Central memory CD8-positive, alpha-beta T cell (primary cell): ENCODE results near the gene IL1A.

Source experiments
- ATAC-seq: fragments of 150-1000 bp; cut with Tn5 transposase; replicated peaks from 2 replicates; pipeline ENCODE4 v1.10.0; 2022; ENCODE audit warnings: mild to moderate bottlenecking, moderate FRiP score, moderate number of reproducible peaks; ENCODE audit not compliant: poor library complexity, severe bottlenecking; ENCODE audit errors: extremely low read depth
- DNase-seq, 2 donors: peaks; one replicate each; pipeline ENCODE4 v3.0.0; 2021; ENCODE audit warnings: low spot score in 2 of 2
- H3K27ac Mint-ChIP-seq: one replicate; pipeline ENCODE4 v1.8.0; 2022; ENCODE audit warnings: low read depth, mild to moderate bottlenecking, moderate library complexity, mixed read lengths
- H3K27me3 Mint-ChIP-seq: one replicate; pipeline ENCODE4 v1.8.0; 2022; ENCODE audit warnings: mixed read lengths
- H3K36me3 Mint-ChIP-seq: one replicate; pipeline ENCODE4 v1.8.0; 2022; ENCODE audit warnings: mild to moderate bottlenecking, moderate library complexity, mixed read lengths; ENCODE audit not compliant: insufficient read depth
- H3K4me1 Mint-ChIP-seq: one replicate; pipeline ENCODE4 v1.8.0; 2022; ENCODE audit warnings: mixed read lengths
- H3K4me3 Mint-ChIP-seq: one replicate; pipeline ENCODE4 v1.8.0; 2022; ENCODE audit warnings: mild to moderate bottlenecking, moderate library complexity, mixed read lengths
- H3K9me3 Mint-ChIP-seq: one replicate; pipeline ENCODE4 v1.8.0; 2022; ENCODE audit warnings: mixed read lengths

IL1A gene

DNA sequence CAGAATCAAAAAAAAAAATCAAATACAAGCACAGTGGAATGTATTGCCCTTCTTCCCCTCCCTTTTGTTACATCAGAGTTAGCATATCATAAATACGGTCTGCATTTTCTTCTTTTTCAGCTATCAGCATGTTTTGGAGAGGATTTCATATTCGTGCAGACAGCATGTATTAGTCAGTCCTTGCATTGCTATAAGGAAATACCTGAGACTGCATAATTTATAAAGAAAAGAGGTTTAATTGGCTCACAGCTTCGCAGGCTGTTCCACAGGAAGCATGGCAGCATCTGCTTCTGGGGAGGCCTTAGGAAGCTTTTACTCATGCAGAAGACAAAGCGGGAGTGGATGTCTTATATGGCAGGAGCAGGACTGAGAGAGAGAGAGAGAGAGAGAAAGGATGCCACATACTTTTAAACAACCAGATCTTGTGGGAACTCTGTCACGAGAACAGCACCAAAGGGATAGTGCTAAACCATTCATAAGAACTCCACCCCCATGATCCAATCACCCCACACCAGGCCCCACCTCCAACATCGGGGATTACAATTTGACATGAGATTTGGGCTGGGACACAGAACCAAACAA lies 43.4 kb upstream of the IL1A start:
- DNase-seq = no peak
- H3K4me3 Mint-ChIP-seq = no peak overlapping the region
- no peaks in the 10 kb centered on the region for H3K9me3 Mint-ChIP-seq
- ATAC-seq = no peak
- peaks cover 18% of the 10 kb centered on the region for H3K27me3 Mint-ChIP-seq
- peaks cover 3% of the 10 kb centered on the region for H3K36me3 Mint-ChIP-seq
- no peak overlapping the region for H3K27ac Mint-ChIP-seq
- peaks cover 7% of the 10 kb centered on the region for H3K4me1 Mint-ChIP-seq

DNA sequence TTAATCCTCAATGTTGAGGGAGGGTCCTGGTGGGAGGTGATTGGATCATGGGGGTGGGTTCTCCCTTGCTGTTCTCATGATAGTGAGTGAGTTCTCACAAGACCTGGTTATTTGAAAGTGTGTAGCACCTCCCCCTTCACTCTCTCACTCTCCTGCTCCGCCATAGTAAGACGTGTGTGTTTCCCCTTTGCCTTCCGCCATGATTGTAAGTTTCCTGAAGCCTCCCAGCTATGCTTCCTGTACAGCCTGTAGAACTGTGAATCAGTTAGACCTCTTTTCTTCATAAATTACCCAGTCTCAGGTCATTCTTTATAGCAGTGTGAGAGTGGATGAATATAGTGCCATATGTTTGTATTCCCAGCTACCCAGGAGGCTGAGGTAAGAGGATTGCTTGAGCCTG lies 42.7 kb upstream of the IL1A start:
- Mint-ChIP-seq H3K4me3 (no peak overlapping the region), H3K4me1 (peaks cover 14% of the 10 kb centered on the region), H3K36me3 (peaks cover 3% of the 10 kb centered on the region), H3K27ac (no peak overlapping the region), H3K27me3 (peaks cover 18% of the 10 kb centered on the region), H3K9me3 (no peaks in the 10 kb centered on the region)
- DNase-seq = no peak
- ATAC-seq = no peak

DNA sequence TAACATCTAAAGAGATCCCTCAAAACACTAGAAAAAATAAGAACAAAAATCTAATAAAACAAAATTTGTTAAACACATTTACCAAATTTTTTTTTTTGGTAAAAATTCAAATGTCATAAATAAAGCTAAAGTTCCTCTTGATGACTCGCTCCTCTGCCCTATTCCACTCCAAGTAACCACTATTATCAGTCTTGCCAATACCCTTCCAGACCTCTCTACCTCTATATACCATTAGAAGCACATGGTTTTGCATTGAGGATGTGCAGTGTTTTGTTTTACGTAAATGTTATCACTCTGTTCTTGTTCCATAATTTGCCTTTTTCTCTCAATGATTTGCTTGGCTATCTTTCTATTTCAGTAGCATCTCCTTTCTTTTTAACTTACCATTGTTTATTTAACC lies 41.4 kb upstream of the IL1A start:
- H3K9me3 Mint-ChIP-seq = no peaks in the 10 kb centered on the region
- peaks cover 16% of the 10 kb centered on the region for H3K4me1 Mint-ChIP-seq
- H3K36me3 Mint-ChIP-seq = peaks cover 3% of the 10 kb centered on the region
- H3K27ac Mint-ChIP-seq = no peak overlapping the region
- no peak for ATAC-seq
- H3K4me3 Mint-ChIP-seq = no peak overlapping the region
- peaks cover 10% of the 10 kb centered on the region for H3K27me3 Mint-ChIP-seq
- no peak for DNase-seq

DNA sequence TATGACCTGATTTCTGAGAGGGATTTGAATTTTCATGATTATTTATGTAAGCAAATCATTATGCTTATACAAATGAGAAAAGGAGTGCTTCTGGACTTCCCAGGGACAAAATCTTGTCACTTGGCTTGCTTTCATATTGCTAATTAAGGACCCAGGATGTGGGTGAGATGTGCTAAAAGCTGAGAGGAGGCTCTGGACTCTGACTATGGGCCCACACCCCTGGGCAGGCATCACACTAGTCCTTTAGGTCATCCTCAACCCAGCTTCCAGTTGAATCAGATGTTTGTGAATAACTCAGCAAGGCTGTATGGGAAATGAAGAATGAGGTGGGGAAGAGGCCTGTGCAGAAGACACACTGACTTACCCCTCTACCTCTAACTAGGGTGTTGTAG lies 40.4 kb upstream of the IL1A start:
- no peak overlapping the region for H3K4me3 Mint-ChIP-seq
- peaks cover 10% of the 10 kb centered on the region for H3K27me3 Mint-ChIP-seq
- H3K36me3 Mint-ChIP-seq = no peaks in the 10 kb centered on the region
- no peak for ATAC-seq
- peaks cover 16% of the 10 kb centered on the region for H3K4me1 Mint-ChIP-seq
- no peak for DNase-seq
- no peak overlapping the region for H3K27ac Mint-ChIP-seq
- no peaks in the 10 kb centered on the region for H3K9me3 Mint-ChIP-seq

DNA sequence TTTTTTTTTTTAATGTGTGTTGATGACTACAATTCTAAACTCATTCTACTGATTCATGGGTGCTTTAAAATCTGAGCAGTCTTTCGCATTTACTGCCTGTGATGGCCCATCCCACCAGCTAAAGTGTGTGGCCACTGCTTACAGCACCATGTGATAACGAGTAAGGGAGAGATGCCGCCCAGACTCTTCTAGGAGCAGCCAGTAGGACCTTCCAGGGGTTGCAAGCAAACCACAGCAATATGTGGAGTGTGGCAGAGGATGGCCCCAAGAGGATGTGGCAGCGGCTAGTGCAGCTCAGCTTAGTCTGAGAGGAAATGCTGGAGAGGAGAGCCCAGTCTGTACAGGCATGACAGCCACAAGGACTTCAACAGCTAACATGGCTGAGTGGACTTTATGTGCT lies 37.4 kb upstream of the IL1A start:
- Mint-ChIP-seq H3K36me3 (no peaks in the 10 kb centered on the region), H3K4me1 (peaks cover 16% of the 10 kb centered on the region), H3K27me3 (no peaks in the 10 kb centered on the region), H3K4me3 (no peak overlapping the region), H3K27ac (no peak overlapping the region), H3K9me3 (no peaks in the 10 kb centered on the region)
- DNase-seq = no peak
- peak; percentile 82 for ATAC-seq

DNA sequence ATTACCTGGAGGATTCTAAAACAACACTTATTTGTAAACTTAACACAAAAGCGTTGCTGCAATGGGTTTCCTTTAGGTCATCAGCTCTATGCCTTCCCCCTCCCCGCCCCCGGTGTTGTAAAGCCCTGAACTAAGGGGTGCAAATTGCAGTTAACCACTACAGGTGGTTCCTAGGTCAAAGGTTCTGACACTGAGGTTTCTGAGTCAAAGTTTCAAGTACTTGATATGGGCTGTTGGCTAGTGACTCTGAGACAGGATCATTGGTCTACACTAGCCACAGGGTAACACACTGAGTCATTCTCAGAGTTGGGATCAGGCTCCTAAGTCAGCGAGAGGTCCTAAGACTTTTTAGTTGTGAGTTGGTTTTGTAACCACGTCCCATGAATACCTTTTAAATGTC lies 36.8 kb upstream of the IL1A start:
- H3K36me3 Mint-ChIP-seq = no peaks in the 10 kb centered on the region
- no peak overlapping the region for H3K4me3 Mint-ChIP-seq
- H3K9me3 Mint-ChIP-seq = no peaks in the 10 kb centered on the region
- peak; percentile 65 for ATAC-seq
- no peak overlapping the region for H3K27ac Mint-ChIP-seq
- peaks cover 16% of the 10 kb centered on the region for H3K4me1 Mint-ChIP-seq
- H3K27me3 Mint-ChIP-seq = no peaks in the 10 kb centered on the region
- no peak for DNase-seq

DNA sequence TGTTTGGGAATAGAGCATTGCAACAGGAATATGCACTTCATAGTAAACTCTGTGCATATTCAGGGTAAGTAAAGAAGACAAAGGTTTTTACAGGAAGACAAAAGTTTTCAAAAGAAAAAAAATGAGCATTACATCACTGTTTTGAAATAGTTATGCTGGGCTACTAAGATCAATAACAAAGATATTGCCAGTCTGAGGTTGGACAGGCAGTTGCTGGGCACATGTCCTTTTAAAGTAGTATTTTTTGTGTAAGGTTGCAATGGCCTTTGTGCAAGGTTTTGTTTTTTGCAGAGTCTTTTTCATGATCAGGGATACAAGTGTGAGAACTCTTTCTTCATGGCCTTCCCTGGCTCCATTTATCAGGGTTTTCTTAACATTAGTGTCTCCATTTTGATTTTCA lies 36.0 kb upstream of the IL1A start:
- Mint-ChIP-seq H3K27me3 (no peaks in the 10 kb centered on the region), H3K4me3 (no peak overlapping the region), H3K27ac (no peak overlapping the region), H3K9me3 (no peaks in the 10 kb centered on the region), H3K4me1 (peaks cover 16% of the 10 kb centered on the region), H3K36me3 (no peaks in the 10 kb centered on the region)
- DNase-seq (no peak), ATAC-seq (no peak)

DNA sequence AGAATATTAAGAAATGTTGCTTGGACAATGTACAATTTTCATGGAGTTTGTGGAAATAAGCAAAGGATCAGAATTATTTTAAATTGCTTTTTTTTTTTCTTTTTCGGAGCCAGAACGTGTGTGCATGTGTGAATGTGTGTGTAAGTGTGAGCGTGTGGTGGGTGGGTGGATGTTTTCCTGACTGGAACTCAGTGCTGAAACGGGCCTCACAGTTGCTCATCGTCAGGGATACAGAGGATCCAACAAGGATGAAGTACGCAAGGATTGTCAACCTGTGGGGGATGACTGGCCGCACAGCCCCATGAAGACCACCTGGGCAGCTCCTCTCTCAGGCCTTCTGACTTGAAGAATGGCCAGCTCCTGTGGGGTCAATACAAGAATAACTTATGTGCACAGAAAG lies 34.8 kb upstream of the IL1A start:
- Mint-ChIP-seq H3K4me3 (no peak overlapping the region), H3K9me3 (no peaks in the 10 kb centered on the region), H3K36me3 (no peaks in the 10 kb centered on the region), H3K27me3 (no peaks in the 10 kb centered on the region), H3K4me1 (peaks cover 16% of the 10 kb centered on the region), H3K27ac (no peak overlapping the region)
- DNase-seq (no peak), ATAC-seq (no peak)

DNA sequence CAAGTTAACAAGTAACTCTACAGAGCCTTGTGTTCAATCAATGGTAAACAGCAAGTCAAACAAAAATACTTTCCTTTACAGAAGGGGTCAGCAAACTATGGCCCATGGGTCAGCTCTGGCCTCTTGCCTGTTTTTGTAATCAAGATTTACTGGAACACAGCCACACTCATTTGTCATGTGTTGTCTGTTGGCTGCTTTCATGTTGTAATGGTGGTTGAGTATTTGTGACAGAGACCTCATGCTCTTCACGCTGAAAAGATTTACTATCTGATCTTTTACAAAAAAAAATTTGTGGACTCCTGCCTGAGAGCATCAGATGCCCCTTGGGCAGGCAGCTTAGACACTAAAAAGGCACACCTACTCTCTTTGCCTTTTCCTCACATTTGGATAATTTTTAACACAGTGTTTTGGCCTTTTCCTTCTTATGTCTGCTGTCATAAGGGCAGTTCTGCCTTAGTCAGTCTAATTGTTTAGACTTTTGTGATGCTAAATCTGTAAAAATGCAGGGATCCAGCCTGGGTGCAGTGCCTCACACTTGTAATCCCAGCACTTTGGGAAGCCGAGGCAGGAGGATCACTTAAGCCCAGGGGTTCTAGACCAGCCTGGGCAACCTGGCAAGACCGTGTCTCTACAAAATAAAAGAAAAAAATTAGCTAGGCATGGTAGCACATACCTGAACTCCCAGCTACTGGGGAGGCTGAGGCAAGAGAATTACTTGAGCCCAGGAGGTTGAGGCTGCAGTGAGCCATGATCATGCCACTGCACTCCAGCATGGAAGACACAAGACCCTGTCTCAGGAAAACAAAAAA lies 34.0 kb upstream of the IL1A start:
- no peak for DNase-seq
- no peaks in the 10 kb centered on the region for H3K27me3 Mint-ChIP-seq
- H3K4me3 Mint-ChIP-seq = no peak overlapping the region
- ATAC-seq = no peak
- peaks cover 16% of the 10 kb centered on the region for H3K4me1 Mint-ChIP-seq
- no peaks in the 10 kb centered on the region for H3K9me3 Mint-ChIP-seq
- H3K27ac Mint-ChIP-seq = no peak overlapping the region
- no peaks in the 10 kb centered on the region for H3K36me3 Mint-ChIP-seq

DNA sequence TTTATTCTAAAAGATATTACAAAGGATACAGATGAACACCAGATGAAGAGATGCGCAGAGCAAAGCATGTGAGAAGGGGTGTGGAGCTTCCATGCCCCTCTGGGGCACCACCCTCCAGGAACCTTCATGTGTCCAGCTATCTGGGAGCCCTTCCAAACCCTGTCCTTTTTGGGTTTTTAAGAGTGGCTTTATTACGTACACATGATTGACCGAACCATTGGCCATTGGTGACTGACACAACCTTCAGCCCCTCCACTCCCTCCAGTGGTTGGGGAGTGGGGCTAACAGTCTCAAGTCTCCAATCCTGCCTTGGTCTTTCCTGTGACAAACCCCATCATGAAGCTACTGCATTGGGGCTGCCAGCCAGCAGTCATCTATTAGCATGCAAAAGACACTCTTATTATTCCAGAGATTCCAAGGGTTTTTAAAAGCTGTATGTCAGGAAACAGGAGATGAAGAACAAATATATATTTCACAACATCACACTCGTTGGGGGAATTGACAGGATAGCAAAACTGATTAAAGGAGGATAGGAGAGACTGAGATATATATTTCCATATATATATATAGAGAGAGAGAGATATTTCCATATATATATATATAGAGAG lies 32.9 kb upstream of the IL1A start:
- DNase-seq (no peak), ATAC-seq (no peak)
- no peaks in the 10 kb centered on the region for H3K9me3 Mint-ChIP-seq
- no peak overlapping the region for H3K4me3 Mint-ChIP-seq
- no peaks in the 10 kb centered on the region for H3K27me3 Mint-ChIP-seq
- no peaks in the 10 kb centered on the region for H3K36me3 Mint-ChIP-seq
- peaks cover 11% of the 10 kb centered on the region for H3K4me1 Mint-ChIP-seq
- H3K27ac Mint-ChIP-seq = no peak overlapping the region

DNA sequence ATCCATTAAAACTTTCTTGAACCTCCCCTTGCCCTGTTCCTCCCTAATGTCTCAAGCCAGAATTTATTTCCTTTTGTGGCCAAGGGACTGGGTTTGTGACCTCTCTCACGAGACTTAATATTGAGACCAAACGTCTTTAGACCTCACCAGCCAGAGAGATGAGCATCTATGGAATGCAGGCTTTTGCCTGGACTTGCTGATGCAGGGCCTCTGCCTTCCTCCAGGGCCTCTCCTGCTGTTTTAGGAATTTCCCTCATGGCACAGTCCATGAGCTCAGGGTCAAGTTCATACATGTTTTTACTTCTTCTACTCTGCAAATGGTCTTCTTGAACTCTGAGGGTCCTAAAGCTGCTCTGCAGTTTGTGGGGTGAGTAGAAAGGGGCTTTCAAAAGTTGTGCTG lies 30.0 kb upstream of the IL1A start:
- Mint-ChIP-seq H3K4me3 (no peak overlapping the region), H3K9me3 (no peaks in the 10 kb centered on the region), H3K4me1 (peaks cover 11% of the 10 kb centered on the region), H3K36me3 (no peaks in the 10 kb centered on the region), H3K27ac (no peak overlapping the region), H3K27me3 (no peaks in the 10 kb centered on the region)
- DNase-seq (no peak), ATAC-seq (no peak)

DNA sequence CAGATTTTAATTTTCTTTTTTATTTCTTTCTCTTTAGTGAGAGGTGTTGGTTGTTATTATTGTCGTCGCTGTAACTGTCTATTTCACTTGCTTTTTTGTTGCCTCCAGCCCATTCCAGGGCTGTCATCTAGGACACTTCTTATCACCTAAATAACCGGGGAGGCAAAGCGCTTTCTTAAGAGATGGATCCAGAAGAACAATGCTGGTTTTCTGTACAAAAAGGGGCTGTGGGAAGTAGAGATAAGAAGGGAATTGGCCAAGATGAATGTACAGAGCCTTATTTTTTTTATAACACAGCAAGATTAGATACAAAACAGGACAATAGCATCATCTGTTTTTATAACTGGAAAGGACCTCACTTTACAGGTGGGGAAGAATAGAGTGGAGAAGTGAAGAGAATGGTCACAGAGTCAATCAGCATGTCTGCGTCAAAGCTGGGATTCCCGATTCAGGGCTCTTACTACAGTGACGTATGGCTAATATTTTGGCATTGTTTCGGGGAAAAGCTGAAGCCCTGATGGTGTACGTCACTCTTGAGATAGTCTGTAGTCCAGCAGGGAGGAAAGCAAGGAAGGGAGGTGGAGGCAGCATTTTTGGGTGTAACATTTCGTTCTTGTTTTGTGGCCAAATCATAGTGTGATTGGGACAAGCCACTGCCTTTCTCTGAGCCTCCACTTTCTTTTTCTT lies 29.1 kb upstream of the IL1A start:
- H3K36me3 Mint-ChIP-seq = no peaks in the 10 kb centered on the region
- H3K4me1 Mint-ChIP-seq = peaks cover 11% of the 10 kb centered on the region
- H3K27me3 Mint-ChIP-seq = no peaks in the 10 kb centered on the region
- no peak overlapping the region for H3K27ac Mint-ChIP-seq
- ATAC-seq = no peak
- H3K4me3 Mint-ChIP-seq = no peak overlapping the region
- DNase-seq = no peak
- no peaks in the 10 kb centered on the region for H3K9me3 Mint-ChIP-seq
